Muscle of leg (tissue), 11 donors: ENCODE data around the gene PLIN1. TPM values are rescaled to one million over a fixed set of nuclear protein-coding genes. Genes with fewer than 3 reads are reported as not detected.
"Not testable (repeated sequence)": the region's sequence is repeated elsewhere in the genome, so short reads cannot be mapped to it uniquely, and the experiment has no call there.

Source experiments
- DNase-seq: peaks from one replicate; pipeline ENCODE4 v3.0.0; 2013
- H3K27ac ChIP-seq: one replicate; pipeline ENCODE4 v1.5.1; 2013; ENCODE audit warnings: mild to moderate bottlenecking, low read length, control low read depth
- H3K27me3 ChIP-seq: one replicate; pipeline ENCODE4 v1.6.1; 2013; ENCODE audit warnings: low read length; ENCODE audit not compliant: control insufficient read depth, insufficient read depth
- H3K36me3 ChIP-seq: one replicate; pipeline ENCODE4 v1.6.1; 2013; ENCODE audit warnings: low read length; ENCODE audit not compliant: control insufficient read depth, insufficient read depth
- H3K4me1 ChIP-seq: one replicate; pipeline ENCODE4 v1.6.1; 2013; ENCODE audit warnings: low read length; ENCODE audit not compliant: control insufficient read depth, insufficient read depth
- H3K4me3 ChIP-seq: one replicate; pipeline ENCODE4 v1.5.1; 2013; ENCODE audit warnings: low read length, control low read depth
- H3K9me3 ChIP-seq: replicated peaks from 2 replicates; pipeline ENCODE4 v1.6.1; 2013; ENCODE audit warnings: low read depth, low read length; ENCODE audit not compliant: control insufficient read depth
- WGBS: methylation state at CpG from one replicate; pipeline ENCODE4 v1.1.5; 2013; ENCODE audit warnings: missing lambda C conversion rate; ENCODE audit not compliant: insufficient coverage; 5-methylcytosine and 5-hydroxymethylcytosine counted together
- polyA plus RNA-seq, 8 donors: library from polyadenylated mRNA; unstranded; fragments of 120-200 nt; gene quantifications; one replicate each; pipeline versions ENCODE4 v1.2.1 to v1.2.3, GENCODE V29; 2013; ENCODE audit warnings: inconsistent platforms in 1 of 8, low replicate concordance in 1 of 8; ENCODE audit not compliant: insufficient read length in 8 of 8, insufficient read depth in 1 of 8
- total RNA-seq: library from RNA; stranded (reverse); fragments of 120-200 nt; gene quantifications from one replicate; pipeline ENCODE4 v1.2.4, GENCODE V29; 2013

Gene PLIN1
- total and polyA plus RNA-seq, 9 donors, result 0.11 to 0.44 (median 0.25) TPM

GRCh38 chr15:89690276-89691218 is 11.4 kb upstream of the PLIN1 start, which contains the start of the genes PEX11A and WDR93:
PEX11A (minus strand) TSS chr15:89690754; CDS start chr15:89690632, 122 bp downstream.
WDR93 (plus strand) TSS chr15:89690811; CDS start chr15:89701747, 10,936 bp downstream.
- no peaks in the 10 kb centered on the region for H3K36me3 ChIP-seq
- H3K4me3 ChIP-seq, result peak within 1 kb of the TSS; percentile 63
- no peaks in the 10 kb centered on the region for H3K9me3 ChIP-seq
- peak; percentile 83 for DNase-seq
- 3% methylated on average over 36 of the region's 60 CpGs for WGBS
- peaks cover 4% of the 10 kb centered on the region for H3K27me3 ChIP-seq
- H3K27ac ChIP-seq, result no peak within 1 kb of the TSS
- H3K4me1 ChIP-seq, result peaks cover 6% of the 10 kb centered on the region

- not testable (repeated sequence) for H3K27ac ChIP-seq, H3K36me3 ChIP-seq, DNase-seq, H3K9me3 ChIP-seq, H3K4me1 ChIP-seq, H3K27me3 ChIP-seq
- WGBS, result 72% methylated on average over 10 of the region's 15 CpGs
- peak overlapping the region; percentile 63 for H3K4me3 ChIP-seq
Measured at GRCh38 chr15:89689930-89690275, 10.7 kb upstream of the PLIN1 start.

GRCh38 chr15:89686522-89686921 is 7.4 kb upstream of the PLIN1 start:
- H3K9me3 ChIP-seq, result no peaks in the 10 kb centered on the region
- H3K4me1 ChIP-seq, result peaks cover 6% of the 10 kb centered on the region
- peaks cover 6% of the 10 kb centered on the region for H3K36me3 ChIP-seq
- DNase-seq, result no peak
- H3K4me3 ChIP-seq, result no peak overlapping the region
- no peaks in the 10 kb centered on the region for H3K27me3 ChIP-seq
- H3K27ac ChIP-seq, result no peak overlapping the region

GRCh38 chr15:89685995-89686394 is 6.8 kb upstream of the PLIN1 start:
- Histone ChIP-seq H3K27me3 (no peaks in the 10 kb centered on the region), H3K4me1 (peaks cover 6% of the 10 kb centered on the region), H3K4me3 (no peak overlapping the region), H3K36me3 (peaks cover 6% of the 10 kb centered on the region), H3K9me3 (no peaks in the 10 kb centered on the region), H3K27ac (no peak overlapping the region)
- 67% methylated on average over 1 of the region's 2 CpGs for WGBS
- no peak for DNase-seq

GRCh38 chr15:89681146-89681545 is 2.0 kb upstream of the PLIN1 start:
- no peak overlapping the region for H3K4me3 ChIP-seq

GRCh38 chr15:89680282-89680873 is 1.2 kb upstream of the PLIN1 start:
- Histone ChIP-seq H3K27ac (no peak overlapping the region), H3K36me3 (peaks cover 6% of the 10 kb centered on the region), H3K9me3 (no peaks in the 10 kb centered on the region), H3K4me3 (no peak overlapping the region), H3K27me3 (no peaks in the 10 kb centered on the region), H3K4me1 (no peaks in the 10 kb centered on the region)
- 60% methylated on average over 1 of the region's 5 CpGs for WGBS
- no peak for DNase-seq

More at GRCh38 chr15:89681146-89681545, 2.0 kb upstream of the PLIN1 start:
- no peak for DNase-seq
- WGBS, result 83% methylated on average over 1 of the region's 2 CpGs
- H3K27me3 ChIP-seq, result no peaks in the 10 kb centered on the region
- no peaks in the 10 kb centered on the region for H3K4me1 ChIP-seq
- peaks cover 6% of the 10 kb centered on the region for H3K36me3 ChIP-seq
- H3K9me3 ChIP-seq, result no peaks in the 10 kb centered on the region
- no peak overlapping the region for H3K27ac ChIP-seq

GRCh38 chr15:89677381-89677780 is 1.8 kb downstream of the PLIN1 start:
- WGBS, result no CpG with 5 or more reads among the region's 1 CpG
- H3K27ac ChIP-seq, result no peak overlapping the region
- no peaks in the 10 kb centered on the region for H3K9me3 ChIP-seq
- H3K4me3 ChIP-seq, result no peak overlapping the region
- no peaks in the 10 kb centered on the region for H3K36me3 ChIP-seq
- no peak for DNase-seq
- no peaks in the 10 kb centered on the region for H3K4me1 ChIP-seq
- H3K27me3 ChIP-seq, result no peaks in the 10 kb centered on the region

GRCh38 chr15:89675606-89676005 is 3.6 kb downstream of the PLIN1 start:
- Histone ChIP-seq H3K4me1 (no peaks in the 10 kb centered on the region), H3K27ac (no peak overlapping the region)
- no CpG with 5 or more reads among the region's 6 CpGs for WGBS

GRCh38 chr15:89674526-89674925 is 4.6 kb downstream of the PLIN1 start:
- H3K4me3 ChIP-seq, result no peak overlapping the region
- WGBS, result 73% methylated on average over 3 of the region's 4 CpGs
- no peaks in the 10 kb centered on the region for H3K36me3 ChIP-seq

More at GRCh38 chr15:89675606-89676005, 3.6 kb downstream of the PLIN1 start:
- no peak overlapping the region for H3K4me3 ChIP-seq
- DNase-seq, result no peak
- no peaks in the 10 kb centered on the region for H3K36me3 ChIP-seq
- H3K9me3 ChIP-seq, result no peaks in the 10 kb centered on the region
- H3K27me3 ChIP-seq, result no peaks in the 10 kb centered on the region

GRCh38 chr15:89673165-89673512 is 6.0 kb downstream of the PLIN1 start:
- Histone ChIP-seq H3K27me3 (no peaks in the 10 kb centered on the region), H3K27ac (no peak overlapping the region), H3K36me3 (no peaks in the 10 kb centered on the region), H3K4me3 (no peak overlapping the region), H3K9me3 (no peaks in the 10 kb centered on the region), H3K4me1 (no peaks in the 10 kb centered on the region)
- WGBS, result 70% methylated on average over 5 of the region's 12 CpGs
- DNase-seq, result no peak

More at GRCh38 chr15:89674526-89674925, 4.6 kb downstream of the PLIN1 start:
- DNase-seq, result no peak
- H3K27ac ChIP-seq, result no peak overlapping the region
- H3K27me3 ChIP-seq, result no peaks in the 10 kb centered on the region
- no peaks in the 10 kb centered on the region for H3K4me1 ChIP-seq
- no peaks in the 10 kb centered on the region for H3K9me3 ChIP-seq
